ENCODE data around the gene PPP2R5A.

Gene PPP2R5A

DNA sequence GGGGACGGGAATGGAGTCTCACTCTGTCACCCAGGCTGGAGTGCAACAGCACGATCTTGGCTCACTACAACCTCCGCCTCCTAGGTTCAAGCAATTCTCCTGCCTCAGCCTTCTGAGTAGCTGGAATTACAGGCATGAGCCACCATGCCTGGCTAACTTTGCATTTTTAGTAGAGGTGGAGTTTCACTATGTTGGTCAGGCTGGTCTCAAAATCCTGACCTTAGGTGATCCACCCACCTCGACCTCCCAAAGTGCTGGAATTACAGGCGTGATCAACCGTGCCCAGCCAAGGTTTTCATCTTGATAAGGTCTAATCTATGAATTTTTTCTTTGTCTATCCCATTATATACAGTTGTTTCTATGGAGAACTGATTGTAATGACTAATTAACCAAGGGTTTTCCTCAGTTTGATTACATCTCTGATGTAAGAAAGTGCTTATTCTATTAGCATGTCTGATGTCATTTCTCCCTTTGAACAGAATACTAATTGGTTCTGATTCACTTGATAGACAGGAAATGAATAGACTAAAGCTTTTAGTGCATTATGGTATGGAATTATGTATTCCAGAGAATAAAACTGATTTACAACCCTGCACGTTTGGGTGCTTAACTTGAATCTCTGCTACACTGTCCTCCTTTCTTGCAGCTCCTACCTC lies 117.6 kb downstream of the PPP2R5A start:
- TF ChIP-seq, protein P1, sequence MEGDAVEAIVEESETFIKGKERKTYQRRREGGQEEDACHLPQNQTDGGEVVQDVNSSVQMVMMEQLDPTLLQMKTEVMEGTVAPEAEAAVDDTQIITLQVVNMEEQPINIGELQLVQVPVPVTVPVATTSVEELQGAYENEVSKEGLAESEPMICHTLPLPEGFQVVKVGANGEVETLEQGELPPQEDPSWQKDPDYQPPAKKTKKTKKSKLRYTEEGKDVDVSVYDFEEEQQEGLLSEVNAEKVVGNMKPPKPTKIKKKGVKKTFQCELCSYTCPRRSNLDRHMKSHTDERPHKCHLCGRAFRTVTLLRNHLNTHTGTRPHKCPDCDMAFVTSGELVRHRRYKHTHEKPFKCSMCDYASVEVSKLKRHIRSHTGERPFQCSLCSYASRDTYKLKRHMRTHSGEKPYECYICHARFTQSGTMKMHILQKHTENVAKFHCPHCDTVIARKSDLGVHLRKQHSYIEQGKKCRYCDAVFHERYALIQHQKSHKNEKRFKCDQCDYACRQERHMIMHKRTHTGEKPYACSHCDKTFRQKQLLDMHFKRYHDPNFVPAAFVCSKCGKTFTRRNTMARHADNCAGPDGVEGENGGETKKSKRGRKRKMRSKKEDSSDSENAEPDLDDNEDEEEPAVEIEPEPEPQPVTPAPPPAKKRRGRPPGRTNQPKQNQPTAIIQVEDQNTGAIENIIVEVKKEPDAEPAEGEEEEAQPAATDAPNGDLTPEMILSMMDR (IDR thresholded peaks at IDR 0.05; ENCODE audit: extremely low read depth, insufficient read depth, missing control alignments) = no peak
- in situ Hi-C loops (cut with MboI; ENCODE audit: low pct_unique_long_range_greater_than_20kb, low sequenced_read_pairs, unreplicated experiment) = no loop called here
- DNase-seq (ENCODE audit: low spot score) = no peak

DNA sequence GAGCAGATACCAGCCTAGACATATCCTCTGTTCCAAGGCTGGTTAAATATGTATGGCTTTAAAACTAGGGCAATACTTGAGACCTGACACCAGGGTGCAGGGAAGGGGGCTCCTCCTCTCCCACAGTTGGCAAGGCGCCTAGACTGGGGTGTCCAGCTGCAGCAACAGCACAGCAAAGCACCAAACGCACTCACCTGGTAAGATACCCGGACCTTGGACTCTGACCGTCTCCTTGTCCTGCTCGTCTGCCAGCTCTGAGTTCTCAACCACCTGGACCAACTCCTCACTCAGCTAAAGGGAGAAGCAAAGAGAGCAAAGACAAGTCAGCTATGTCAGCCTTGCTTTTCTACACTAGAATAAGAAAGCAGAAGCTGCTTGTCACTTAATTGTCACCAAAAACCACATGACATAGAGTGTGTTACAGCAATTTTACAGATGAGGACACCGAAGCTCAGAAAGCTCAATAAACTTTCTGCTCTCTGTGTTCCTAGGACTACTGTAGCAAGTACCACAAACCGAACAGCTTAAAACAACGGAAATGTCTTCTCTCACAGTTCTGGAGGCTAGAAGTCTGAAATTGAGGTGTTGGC lies 125.1 kb downstream of the PPP2R5A start:
- no peak for DNase-seq (ENCODE audit: low spot score)
- TF ChIP-seq, protein P1 (IDR thresholded peaks at IDR 0.05; ENCODE audit: extremely low read depth, insufficient read depth, missing control alignments) = no peak
- in situ Hi-C loops (cut with MboI; ENCODE audit: low pct_unique_long_range_greater_than_20kb, low sequenced_read_pairs, unreplicated experiment) = no loop called here
